Measurements from ENCODE around the gene RSPO1.

The RSPO1 gene

DNA sequence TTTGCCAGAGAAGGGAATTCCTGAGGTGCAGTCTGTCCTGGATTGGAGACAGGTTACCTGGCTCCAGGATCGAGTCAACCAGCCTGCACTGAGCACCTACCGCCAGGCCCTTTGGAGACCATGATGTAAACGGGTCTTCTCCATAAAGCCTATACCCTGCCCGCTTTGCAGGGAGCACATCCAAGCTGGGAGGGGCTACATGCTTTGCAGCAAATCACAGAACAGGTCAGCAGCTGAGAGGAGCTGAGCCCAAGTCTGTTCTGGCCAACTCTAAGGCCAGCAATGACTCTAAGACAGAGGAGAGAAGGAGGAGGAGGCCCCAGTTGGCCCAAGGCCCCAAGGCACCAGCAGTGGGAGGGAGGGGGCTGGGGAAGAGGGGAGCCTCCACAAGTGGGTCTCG lies 15.5 kb upstream of the RSPO1 start:
- H3K4me3 ChIP-seq (ENCODE audit: control insufficient read depth, low read depth, low read length) = no peak overlapping the region
- no peak for DNase-seq (ENCODE audit: low read depth)
- TF ChIP-seq, protein P1, sequence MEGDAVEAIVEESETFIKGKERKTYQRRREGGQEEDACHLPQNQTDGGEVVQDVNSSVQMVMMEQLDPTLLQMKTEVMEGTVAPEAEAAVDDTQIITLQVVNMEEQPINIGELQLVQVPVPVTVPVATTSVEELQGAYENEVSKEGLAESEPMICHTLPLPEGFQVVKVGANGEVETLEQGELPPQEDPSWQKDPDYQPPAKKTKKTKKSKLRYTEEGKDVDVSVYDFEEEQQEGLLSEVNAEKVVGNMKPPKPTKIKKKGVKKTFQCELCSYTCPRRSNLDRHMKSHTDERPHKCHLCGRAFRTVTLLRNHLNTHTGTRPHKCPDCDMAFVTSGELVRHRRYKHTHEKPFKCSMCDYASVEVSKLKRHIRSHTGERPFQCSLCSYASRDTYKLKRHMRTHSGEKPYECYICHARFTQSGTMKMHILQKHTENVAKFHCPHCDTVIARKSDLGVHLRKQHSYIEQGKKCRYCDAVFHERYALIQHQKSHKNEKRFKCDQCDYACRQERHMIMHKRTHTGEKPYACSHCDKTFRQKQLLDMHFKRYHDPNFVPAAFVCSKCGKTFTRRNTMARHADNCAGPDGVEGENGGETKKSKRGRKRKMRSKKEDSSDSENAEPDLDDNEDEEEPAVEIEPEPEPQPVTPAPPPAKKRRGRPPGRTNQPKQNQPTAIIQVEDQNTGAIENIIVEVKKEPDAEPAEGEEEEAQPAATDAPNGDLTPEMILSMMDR (conservative IDR thresholded peaks at IDR 0.05; ENCODE audit: control insufficient read depth, insufficient read depth, low read depth, low read length) = no peak

- no peak overlapping the region for H3K4me3 ChIP-seq (ENCODE audit: control insufficient read depth, low read depth, low read length)
- TF ChIP-seq, protein P1 (conservative IDR thresholded peaks at IDR 0.05; ENCODE audit: control insufficient read depth, insufficient read depth, low read depth, low read length) = no peak
- no peak for DNase-seq (ENCODE audit: low read depth)
These were observed 12.6 kb upstream of the RSPO1 start for GRCh38 chr1:37647281-37647680.

DNA sequence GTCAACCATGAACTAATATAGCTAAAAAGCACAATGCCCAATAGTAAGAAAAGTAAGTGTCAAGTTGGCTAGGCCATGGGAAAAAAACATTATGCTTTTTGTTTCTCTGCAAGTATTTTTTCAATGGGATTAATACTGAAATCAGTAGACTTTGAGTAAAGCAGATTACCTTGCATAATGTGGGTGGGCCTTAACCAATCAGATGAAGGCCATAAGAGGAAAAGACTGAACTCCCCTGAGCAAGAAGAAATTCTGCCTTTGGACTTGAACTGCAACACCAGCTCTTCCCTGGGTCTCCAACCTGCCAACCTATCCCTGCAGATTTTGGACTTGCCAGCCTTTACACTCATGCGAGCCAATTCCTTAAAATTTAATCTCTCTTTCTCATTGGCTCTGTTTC lies 6.4 kb upstream of the RSPO1 start:
- H3K4me3 ChIP-seq (ENCODE audit: control insufficient read depth, low read depth, low read length) = no peak overlapping the region
- TF ChIP-seq, protein P1 (conservative IDR thresholded peaks at IDR 0.05; ENCODE audit: control insufficient read depth, insufficient read depth, low read depth, low read length) = no peak
- no peak for DNase-seq (ENCODE audit: low read depth)

DNA sequence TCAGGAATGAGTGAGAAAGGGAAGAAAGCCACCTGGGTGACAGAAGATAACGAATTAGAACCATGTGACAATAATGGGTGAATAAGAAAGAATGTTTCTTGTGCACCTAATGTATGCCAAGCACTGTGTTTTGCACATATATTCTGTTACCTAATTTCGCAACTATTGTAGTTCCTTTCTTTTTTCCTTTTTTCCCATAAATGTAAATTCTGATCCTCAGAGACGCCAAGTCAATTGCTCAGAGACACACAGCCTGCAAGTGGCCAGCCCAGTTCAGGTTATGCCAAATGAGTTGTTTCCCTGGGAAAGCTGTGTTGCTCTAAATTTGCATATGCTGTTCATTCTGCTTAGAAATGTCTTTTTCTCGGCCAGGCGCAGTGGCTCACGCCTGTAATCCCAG lies 1.7 kb upstream of the RSPO1 start:
- DNase-seq (ENCODE audit: low read depth) = no peak
- no peak overlapping the region for H3K4me3 ChIP-seq (ENCODE audit: control insufficient read depth, low read depth, low read length)
- TF ChIP-seq, protein P1 (conservative IDR thresholded peaks at IDR 0.05; ENCODE audit: control insufficient read depth, insufficient read depth, low read depth, low read length) = no peak

- no peak overlapping the region for H3K4me3 ChIP-seq (ENCODE audit: control insufficient read depth, low read depth, low read length)
- TF ChIP-seq, protein P1 (conservative IDR thresholded peaks at IDR 0.05; ENCODE audit: control insufficient read depth, insufficient read depth, low read depth, low read length) = no peak
- DNase-seq (ENCODE audit: low read depth) = no peak
These were observed 555 bp upstream of the RSPO1 start for GRCh38 chr1:37634992-37635902.

DNA sequence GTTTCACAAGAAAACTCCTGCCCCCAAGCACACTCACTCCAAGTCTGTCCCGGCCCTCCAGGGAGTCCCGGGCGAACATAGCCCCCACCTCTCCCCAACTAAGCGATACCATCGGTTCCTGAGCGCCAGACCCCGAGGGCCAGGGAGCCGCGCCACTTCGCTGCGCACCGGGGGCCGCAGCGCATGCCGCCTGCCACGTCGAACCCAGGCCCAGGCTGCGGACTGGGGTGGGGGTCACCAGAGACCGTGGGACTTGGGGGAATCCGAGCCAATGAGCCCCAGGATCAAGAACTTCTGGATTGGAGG lies 801 bp downstream of the RSPO1 start:
- H3K4me3 ChIP-seq (ENCODE audit: control insufficient read depth, low read depth, low read length) = no peak overlapping the region
- TF ChIP-seq, protein P1 (conservative IDR thresholded peaks at IDR 0.05; ENCODE audit: control insufficient read depth, insufficient read depth, low read depth, low read length) = no peak
- no peak for DNase-seq (ENCODE audit: low read depth)

Data from fibroblast of mammary gland (primary cell).